ENCODE results near the gene GALNT17.

DNA sequence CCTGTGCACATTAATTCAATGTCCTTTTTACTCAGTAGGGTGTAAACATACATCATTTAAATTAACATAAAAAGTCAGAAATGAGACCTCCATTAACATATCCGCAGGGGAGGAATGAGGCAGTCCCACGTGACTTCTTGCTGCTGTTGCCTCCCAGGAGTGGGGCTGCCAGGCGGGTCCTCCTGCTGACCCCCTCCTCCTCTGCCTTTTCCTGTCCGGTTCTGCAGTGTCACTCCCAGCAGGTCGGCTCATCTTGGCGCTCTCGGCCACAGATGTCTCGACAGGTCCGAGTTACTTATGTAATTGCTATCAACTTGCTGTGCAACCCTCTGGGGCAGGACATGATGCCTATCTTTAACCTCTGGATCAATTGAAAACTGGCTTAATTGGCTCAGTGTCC, 329.6 kb downstream of the GALNT17 start:
- TF ChIP-seq SPI1 (IDR thresholded peaks at IDR 0.05; ENCODE audit: low read depth, low read length) (no peak), TAF1 (IDR thresholded peaks at IDR 0.05; ENCODE audit: low read depth, low read length) (no peak), POLR2A (IDR thresholded peaks at IDR 0.05; ENCODE audit: low read depth, low read length) (no peak), POLR2AphosphoS5 (IDR thresholded peaks at IDR 0.05; ENCODE audit: low read depth, low read length) (no peak)
